Nephron (organoid): ENCODE measurements around the gene ALDH4A1.

ENCODE experiments used
- H3K27ac Mint-ChIP-seq, 3 experiments: 2 replicates each; pipeline ENCODE4 v1.8.0; 2020; ENCODE audit warnings: mixed read lengths in 3 of 3, mild to moderate bottlenecking in 2 of 3, moderate library complexity in 1 of 3
- H3K27me3 Mint-ChIP-seq: 2 replicates; pipeline ENCODE4 v1.8.0; 2021; ENCODE audit warnings: low read depth, mild to moderate bottlenecking, moderate library complexity, mixed read lengths
- H3K36me3 Mint-ChIP-seq: 2 replicates; pipeline ENCODE4 v1.8.0; 2020; ENCODE audit warnings: low read depth, mixed read lengths
- H3K4me1 Mint-ChIP-seq: 2 replicates; pipeline ENCODE4 v1.8.0; 2020; ENCODE audit warnings: mixed read lengths
- H3K4me3 Mint-ChIP-seq, 3 experiments: 2 replicates each; pipeline ENCODE4 v1.8.0; 2020; ENCODE audit warnings: mild to moderate bottlenecking in 3 of 3, mixed read lengths in 3 of 3, moderate library complexity in 2 of 3
- H3K9me3 Mint-ChIP-seq: 2 replicates; pipeline ENCODE4 v1.8.0; 2020; ENCODE audit warnings: mixed read lengths
- TF ChIP-seq, protein P1 (sequence below), 3 experiments: fragments of 200-600 bp; sonication (generic); IDR thresholded peaks; one replicate each; pipeline ENCODE4 v1.5.0; 2021; ENCODE audit warnings: antibody characterized with exemption in 3 of 3; ENCODE audit not compliant: unreplicated experiment in 3 of 3

ALDH4A1 gene

DNA sequence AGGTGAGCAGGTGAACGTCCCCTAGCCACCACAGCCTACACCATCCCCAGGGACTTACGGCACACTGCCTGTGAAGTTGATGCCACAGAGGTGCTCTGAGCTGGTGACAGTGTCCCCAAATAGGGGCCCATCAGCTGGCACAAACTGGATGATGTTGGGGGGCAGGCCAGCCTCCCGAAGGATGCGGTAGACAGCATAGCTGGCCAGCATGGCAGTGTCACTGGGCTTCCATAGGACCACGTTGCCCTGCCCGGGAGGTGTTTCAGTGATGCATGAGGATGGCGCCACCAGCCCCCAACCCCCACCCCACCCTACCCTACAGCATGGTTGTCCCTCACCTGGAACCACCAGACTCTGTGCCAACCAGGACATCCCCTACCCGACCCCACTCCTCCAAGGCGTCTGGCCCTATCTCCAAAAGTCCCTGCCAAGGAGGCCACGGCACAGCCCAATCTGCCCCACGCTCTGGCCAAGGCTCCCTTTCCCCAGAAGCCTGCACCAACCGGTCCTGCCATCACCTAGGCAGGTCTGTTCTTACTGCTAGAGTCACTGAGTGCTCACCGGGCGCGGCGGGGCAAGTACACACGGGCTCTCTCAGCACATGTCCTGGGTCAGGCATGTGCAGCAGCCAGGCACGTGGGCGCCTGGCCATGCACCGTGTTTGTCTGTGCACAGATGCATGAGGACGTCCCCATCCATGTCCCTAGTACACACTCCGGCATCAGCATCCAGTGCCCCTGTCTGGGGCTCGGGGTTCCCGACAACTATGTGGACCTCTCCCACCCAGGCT lies 20.5 kb downstream of the ALDH4A1 start:
- H3K9me3 Mint-ChIP-seq, result no peaks in the 10 kb centered on the region
- peaks cover 41% of the 10 kb centered on the region for H3K27me3 Mint-ChIP-seq
- TF ChIP-seq, protein P1, sequence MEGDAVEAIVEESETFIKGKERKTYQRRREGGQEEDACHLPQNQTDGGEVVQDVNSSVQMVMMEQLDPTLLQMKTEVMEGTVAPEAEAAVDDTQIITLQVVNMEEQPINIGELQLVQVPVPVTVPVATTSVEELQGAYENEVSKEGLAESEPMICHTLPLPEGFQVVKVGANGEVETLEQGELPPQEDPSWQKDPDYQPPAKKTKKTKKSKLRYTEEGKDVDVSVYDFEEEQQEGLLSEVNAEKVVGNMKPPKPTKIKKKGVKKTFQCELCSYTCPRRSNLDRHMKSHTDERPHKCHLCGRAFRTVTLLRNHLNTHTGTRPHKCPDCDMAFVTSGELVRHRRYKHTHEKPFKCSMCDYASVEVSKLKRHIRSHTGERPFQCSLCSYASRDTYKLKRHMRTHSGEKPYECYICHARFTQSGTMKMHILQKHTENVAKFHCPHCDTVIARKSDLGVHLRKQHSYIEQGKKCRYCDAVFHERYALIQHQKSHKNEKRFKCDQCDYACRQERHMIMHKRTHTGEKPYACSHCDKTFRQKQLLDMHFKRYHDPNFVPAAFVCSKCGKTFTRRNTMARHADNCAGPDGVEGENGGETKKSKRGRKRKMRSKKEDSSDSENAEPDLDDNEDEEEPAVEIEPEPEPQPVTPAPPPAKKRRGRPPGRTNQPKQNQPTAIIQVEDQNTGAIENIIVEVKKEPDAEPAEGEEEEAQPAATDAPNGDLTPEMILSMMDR (IDR thresholded peaks at IDR 0.05; ENCODE audit: unreplicated experiment in 3 of 3), result no peak
- no peak overlapping the region for H3K4me3 Mint-ChIP-seq
- H3K4me1 Mint-ChIP-seq, result peaks cover 16% of the 10 kb centered on the region
- H3K36me3 Mint-ChIP-seq, result peaks cover 9% of the 10 kb centered on the region
- H3K27ac Mint-ChIP-seq, result no peak overlapping the region

DNA sequence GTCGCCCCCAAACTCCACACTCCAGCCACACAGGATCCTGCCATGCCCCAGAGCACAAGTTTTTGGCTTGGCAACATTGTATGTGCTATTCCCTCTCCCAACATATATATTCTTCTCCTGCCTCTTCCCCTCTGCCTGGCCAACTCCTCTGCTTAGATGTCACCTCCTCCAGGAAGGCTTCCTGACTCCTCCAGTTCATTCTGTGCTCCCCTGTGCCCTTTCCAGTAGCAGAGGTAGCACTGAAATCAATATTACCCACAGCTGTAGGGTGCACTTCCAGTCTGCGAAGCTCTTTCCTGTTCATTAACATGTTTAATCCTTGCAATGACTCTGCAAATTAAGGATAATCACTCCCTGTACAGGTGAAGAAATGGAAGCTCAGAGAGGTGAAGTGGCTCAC lies 21.2 kb downstream of the ALDH4A1 start:
- Mint-ChIP-seq H3K27me3 (peaks cover 43% of the 10 kb centered on the region), H3K4me1 (peaks cover 16% of the 10 kb centered on the region), H3K27ac (no peak overlapping the region), H3K4me3 (no peak overlapping the region), H3K36me3 (peaks cover 9% of the 10 kb centered on the region), H3K9me3 (no peaks in the 10 kb centered on the region)
- TF ChIP-seq, protein P1 (IDR thresholded peaks at IDR 0.05; ENCODE audit: unreplicated experiment in 3 of 3), result no peak

DNA sequence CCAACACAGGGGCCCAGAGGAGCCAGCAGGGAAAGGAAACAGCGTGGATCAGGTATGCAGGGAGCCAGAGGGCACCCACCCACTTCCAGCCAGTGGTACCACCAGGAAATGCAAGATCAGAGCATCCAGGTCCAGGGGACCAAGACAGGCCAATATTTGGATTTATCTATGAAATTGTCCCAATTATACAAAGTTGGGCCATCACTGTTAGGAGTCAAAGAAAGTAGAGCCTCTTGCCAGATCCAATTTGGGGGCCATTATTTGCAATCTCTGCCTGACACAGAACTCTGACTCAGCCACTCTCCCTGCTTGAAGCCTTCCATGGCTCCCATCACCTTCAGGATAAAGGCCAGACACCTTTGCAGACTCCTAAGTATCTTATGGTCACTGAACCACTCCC lies 21.8 kb downstream of the ALDH4A1 start:
- Mint-ChIP-seq H3K27me3 (peaks cover 43% of the 10 kb centered on the region), H3K4me3 (no peak overlapping the region), H3K9me3 (no peaks in the 10 kb centered on the region), H3K4me1 (peaks cover 16% of the 10 kb centered on the region), H3K36me3 (peaks cover 9% of the 10 kb centered on the region), H3K27ac (no peak overlapping the region)
- TF ChIP-seq, protein P1 (IDR thresholded peaks at IDR 0.05; ENCODE audit: unreplicated experiment in 3 of 3), result no peak

DNA sequence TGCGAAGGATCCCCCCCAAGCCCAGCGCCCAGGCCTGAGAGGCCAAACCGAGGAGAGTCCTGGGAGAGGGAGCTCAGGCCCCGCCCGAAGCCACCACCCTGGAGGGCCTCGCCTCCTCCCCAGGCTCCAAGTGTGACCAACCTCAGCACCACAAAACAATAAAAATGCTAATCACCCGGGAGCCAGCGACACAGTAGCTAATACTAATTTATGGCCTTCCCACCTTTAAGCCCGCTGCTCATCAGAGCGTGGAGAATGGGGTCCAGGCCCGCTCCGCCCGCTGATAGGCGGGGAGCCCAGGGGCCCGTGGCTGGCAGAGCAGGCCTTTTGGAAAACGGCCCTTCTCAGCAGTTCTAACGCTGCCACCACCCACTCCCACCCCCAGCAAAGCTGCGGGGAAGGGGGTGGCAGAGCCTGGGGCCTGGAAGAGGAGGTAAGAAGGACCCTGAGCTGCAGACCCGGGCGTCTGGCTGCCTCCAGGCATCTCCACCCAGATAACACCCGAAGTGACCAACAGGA lies 22.5 kb downstream of the ALDH4A1 start:
- Mint-ChIP-seq H3K4me1 (peaks cover 16% of the 10 kb centered on the region), H3K27me3 (peaks cover 42% of the 10 kb centered on the region), H3K9me3 (no peaks in the 10 kb centered on the region), H3K27ac (no peak overlapping the region), H3K36me3 (peaks cover 9% of the 10 kb centered on the region), H3K4me3 (no peak overlapping the region)
- TF ChIP-seq, protein P1 (IDR thresholded peaks at IDR 0.05; ENCODE audit: unreplicated experiment in 3 of 3), result no peak

DNA sequence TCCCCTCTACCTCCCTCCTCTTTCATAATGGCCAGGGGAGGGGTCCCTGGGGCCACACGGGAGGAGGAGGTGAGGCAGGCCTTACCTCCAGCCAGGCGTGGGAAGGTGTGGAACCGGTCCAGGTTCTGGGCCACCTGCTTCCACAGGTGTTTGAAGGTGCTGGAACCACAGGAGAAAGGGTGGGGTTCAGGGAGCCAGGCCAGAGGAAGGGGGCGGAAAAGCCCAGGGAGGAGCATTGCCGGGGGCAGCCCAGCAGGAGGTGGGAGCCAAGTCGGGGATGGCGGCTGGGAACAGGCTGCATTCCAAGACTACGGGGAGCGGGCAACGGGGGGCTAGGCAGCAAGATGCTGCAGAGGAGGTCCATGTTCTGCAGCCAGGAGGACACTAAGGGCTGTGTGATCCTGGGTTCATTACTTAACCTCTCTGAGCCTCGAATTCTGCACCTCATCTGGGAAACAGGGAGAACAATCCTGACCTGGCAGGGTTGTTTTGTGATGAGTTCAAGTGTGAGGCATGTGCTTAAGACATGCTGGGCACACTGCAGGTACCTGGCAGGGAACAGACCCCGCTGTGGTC lies 23.1 kb downstream of the ALDH4A1 start:
- TF ChIP-seq, protein P1 (IDR thresholded peaks at IDR 0.05; ENCODE audit: unreplicated experiment in 3 of 3), result no peak
- Mint-ChIP-seq H3K4me3 (no peak overlapping the region), H3K36me3 (peaks cover 9% of the 10 kb centered on the region), H3K27ac (no peak overlapping the region), H3K27me3 (peaks cover 36% of the 10 kb centered on the region), H3K9me3 (no peaks in the 10 kb centered on the region), H3K4me1 (peaks cover 15% of the 10 kb centered on the region)
